DLD1 (cell line): ENCODE measurements around the gene MADD.

Experiments used
- in situ Hi-C: cut with HindIII; loops from 2 replicates; pipeline ENCODE4 v1.10.0; 2017; ENCODE audit warnings: low sequenced_read_pairs

Gene MADD

GRCh38 chr11:47378010-47378835 lies 108.3 kb downstream of the MADD start, which contains the start of gene SPI1:
Gene SPI1 (minus strand): TSS chr11:47378547. CDS start chr11:47378353, 194 bp downstream.
- in situ Hi-C loops: no loop called here

GRCh38 chr11:47378836-47379170 lies 108.9 kb downstream of the MADD start:
- in situ Hi-C loops: no loop called here

GRCh38 chr11:47379317-47379716 lies 109.4 kb downstream of the MADD start:
- in situ Hi-C loops: no loop called here
